Keratinocyte (primary cell): ENCODE measurements around the gene SEMA3E.
"Not testable (repeated sequence)": the region's sequence is repeated elsewhere in the genome, so short reads cannot be mapped to it uniquely, and the experiment has no call there.

Source experiments
- CTCF ChIP-seq, 3 experiments: IDR thresholded peaks in 1 of 3; conservative IDR thresholded peaks in 1 of 3; optimal IDR thresholded peaks in 1 of 3; 2 replicates in 2 of 3; 3 replicates in 1 of 3; pipeline versions ENCODE3 to v1.5.1; 2011; ENCODE audit warnings: low read length in 3 of 3, mild to moderate bottlenecking in 3 of 3, moderate library complexity in 2 of 3, control low read depth in 1 of 3, inconsistent platforms in 1 of 3; ENCODE audit not compliant: insufficient read depth in 2 of 3; ENCODE audit errors: extremely low read depth in 1 of 3
- EZH2 ChIP-seq: IDR thresholded peaks from one replicate; pipeline ENCODE4 v1.6.1; 2012; ENCODE audit warnings: inconsistent platforms, mild to moderate bottlenecking, low read length, moderate library complexity

GRCh38 chr7:83552556-83552955 lies 96.4 kb downstream of the SEMA3E start:
- TF ChIP-seq CTCF (optimal IDR thresholded peaks at IDR 0.05 in 1 of 3, IDR thresholded peaks at IDR 0.05 in 1 of 3, conservative IDR thresholded peaks at IDR 0.05 in 1 of 3; ENCODE audit: extremely low read depth in 1 of 3, insufficient read depth in 2 of 3, low read length in 3 of 3); EZH2: not testable (repeated sequence)
